Ascending aorta (tissue), 2 donors: ENCODE data around the gene PCED1B. TPM values are rescaled to one million over a fixed set of nuclear protein-coding genes. Genes with fewer than 3 reads are reported as not detected.

ENCODE experiments used
- DNase-seq, 2 donors: peaks; one replicate each; pipeline ENCODE4 v3.0.0-alpha.2; 2019; ENCODE audit warnings: low spot score in 2 of 2
- H3K27ac ChIP-seq, 2 donors: fragments of 200-600 bp; sonication (generic); one replicate each; pipeline ENCODE4 v1.5.1; 2016 to 2017; ENCODE audit warnings: mild to moderate bottlenecking in 1 of 2
- H3K27me3 ChIP-seq: fragments of 200-600 bp; sonication (generic); one replicate; pipeline ENCODE4 v1.5.1; 2017
- H3K36me3 ChIP-seq, 2 donors: fragments of 200-600 bp; sonication (generic); one replicate each; pipeline ENCODE4 v1.5.1; 2016
- H3K4me1 ChIP-seq, 2 donors: fragments of 200-600 bp; sonication (generic); one replicate each; pipeline ENCODE4 v1.5.1; 2016 to 2017; ENCODE audit warnings: mild to moderate bottlenecking in 1 of 2
- H3K4me3 ChIP-seq, 2 donors: fragments of 200-600 bp; sonication (generic); one replicate each; pipeline ENCODE4 v1.5.1; 2016 to 2017; ENCODE audit warnings: mild to moderate bottlenecking in 1 of 2
- H3K9me3 ChIP-seq, 2 donors: fragments of 200-600 bp; sonication (generic); one replicate each; pipeline ENCODE4 v1.5.1; 2016
- intact Hi-C: fragments of 100-400 bp; cut with DNase I; formaldehyde crosslinking; loops from one replicate; pipeline ENCODE4 v1.15.1; 2023
- total RNA-seq: library from RNA; depleted of rRNA; stranded (reverse); fragments of >200 nt; gene quantifications from one replicate; pipeline ENCODE4 v1.1.0, GENCODE V29; 2016
- TF ChIP-seq, protein P1 (sequence below), 3 experiments: fragments of 200-600 bp in 2 of 3; fragments of 450-650 bp in 1 of 3; sonication (generic) in 2 of 3; IDR thresholded peaks; one replicate each; pipeline ENCODE4 v1.5.1; 2016 to 2019; ENCODE audit warnings: antibody characterized with exemption in 3 of 3, mild to moderate bottlenecking in 1 of 3, moderate library complexity in 1 of 3

The PCED1B gene
- total RNA-seq, 1 donor from 2014 or later = 1.5 TPM

DNA sequence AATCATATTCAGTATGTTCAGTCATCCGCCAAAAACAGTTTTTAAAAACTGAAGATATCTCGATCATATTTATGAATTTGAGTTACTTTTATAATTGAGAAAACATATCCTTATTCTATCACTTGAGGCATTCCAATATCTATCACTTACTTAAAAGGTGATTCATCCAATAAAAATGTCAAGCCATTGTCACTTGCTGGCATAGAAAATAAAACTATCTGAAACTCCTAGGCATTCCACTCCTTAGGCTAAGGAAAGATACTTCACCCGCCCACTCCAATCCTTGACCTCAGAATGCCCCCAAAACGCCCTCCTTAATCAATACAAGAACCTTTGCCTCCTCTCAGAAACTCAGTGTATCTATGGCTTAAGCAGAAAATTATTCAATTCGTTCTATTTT lies 51.6 kb downstream of the PCED1B start:
- intact Hi-C loops = no loop called here
- H3K36me3 ChIP-seq = no peaks in the 10 kb centered on the region
- H3K27ac ChIP-seq = no peak overlapping the region
- TF ChIP-seq, protein P1, sequence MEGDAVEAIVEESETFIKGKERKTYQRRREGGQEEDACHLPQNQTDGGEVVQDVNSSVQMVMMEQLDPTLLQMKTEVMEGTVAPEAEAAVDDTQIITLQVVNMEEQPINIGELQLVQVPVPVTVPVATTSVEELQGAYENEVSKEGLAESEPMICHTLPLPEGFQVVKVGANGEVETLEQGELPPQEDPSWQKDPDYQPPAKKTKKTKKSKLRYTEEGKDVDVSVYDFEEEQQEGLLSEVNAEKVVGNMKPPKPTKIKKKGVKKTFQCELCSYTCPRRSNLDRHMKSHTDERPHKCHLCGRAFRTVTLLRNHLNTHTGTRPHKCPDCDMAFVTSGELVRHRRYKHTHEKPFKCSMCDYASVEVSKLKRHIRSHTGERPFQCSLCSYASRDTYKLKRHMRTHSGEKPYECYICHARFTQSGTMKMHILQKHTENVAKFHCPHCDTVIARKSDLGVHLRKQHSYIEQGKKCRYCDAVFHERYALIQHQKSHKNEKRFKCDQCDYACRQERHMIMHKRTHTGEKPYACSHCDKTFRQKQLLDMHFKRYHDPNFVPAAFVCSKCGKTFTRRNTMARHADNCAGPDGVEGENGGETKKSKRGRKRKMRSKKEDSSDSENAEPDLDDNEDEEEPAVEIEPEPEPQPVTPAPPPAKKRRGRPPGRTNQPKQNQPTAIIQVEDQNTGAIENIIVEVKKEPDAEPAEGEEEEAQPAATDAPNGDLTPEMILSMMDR (IDR thresholded peaks at IDR 0.05) = no peak
- H3K4me1 ChIP-seq = no peaks in the 10 kb centered on the region
- no peak for DNase-seq
- H3K9me3 ChIP-seq = no peaks in the 10 kb centered on the region
- H3K27me3 ChIP-seq = no peaks in the 10 kb centered on the region
- no peak overlapping the region for H3K4me3 ChIP-seq

DNA sequence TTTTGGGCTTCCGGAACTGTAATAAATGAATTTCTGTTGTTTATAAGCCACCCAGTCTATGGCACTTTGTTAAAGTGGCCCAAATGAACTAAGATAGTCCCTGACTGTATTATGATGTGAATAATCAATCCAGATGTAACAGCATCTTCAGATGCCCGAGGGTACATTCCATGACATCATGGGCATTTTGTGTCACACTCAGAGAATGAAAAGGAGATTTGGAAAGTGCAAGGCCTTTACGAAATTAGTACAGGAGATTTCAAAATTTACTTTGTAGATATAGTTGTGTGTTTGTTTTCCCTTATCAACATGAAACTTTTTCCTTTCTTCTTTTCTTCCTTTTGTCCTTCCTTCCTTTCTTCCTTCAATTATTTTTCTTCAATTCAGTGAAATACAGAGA lies 54.6 kb downstream of the PCED1B start:
- H3K36me3 ChIP-seq = no peaks in the 10 kb centered on the region
- H3K4me1 ChIP-seq = peaks cover 0 to 8% of the 10 kb centered on the region in 2 donors
- H3K4me3 ChIP-seq = no peak overlapping the region
- no peak overlapping the region for H3K27ac ChIP-seq
- intact Hi-C loops = no loop called here
- H3K27me3 ChIP-seq = no peaks in the 10 kb centered on the region
- DNase-seq = no peak
- no peaks in the 10 kb centered on the region for H3K9me3 ChIP-seq
- TF ChIP-seq, protein P1 (IDR thresholded peaks at IDR 0.05) = no peak

DNA sequence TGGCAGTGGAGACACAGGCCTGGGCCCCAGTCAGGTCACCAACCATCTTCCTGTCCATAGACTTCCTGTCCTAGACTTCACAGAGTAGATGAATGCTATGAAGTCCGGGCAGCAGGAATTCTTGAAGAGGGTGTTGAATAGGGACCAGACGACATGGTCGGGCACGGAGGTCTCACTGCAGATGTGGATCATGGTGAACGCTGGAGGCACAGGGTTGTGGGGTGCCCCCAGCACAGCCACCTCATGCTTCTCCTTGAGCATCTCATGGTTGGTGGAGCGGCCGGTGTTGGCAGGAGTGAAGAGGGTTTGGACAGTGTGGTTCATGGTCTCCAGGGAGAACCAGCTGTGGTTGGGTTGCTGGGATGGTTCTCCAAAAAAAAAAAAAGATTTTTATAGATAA lies 56.2 kb downstream of the PCED1B start:
- Histone ChIP-seq H3K4me3 (no peak overlapping the region), H3K4me1 (peaks cover 0 to 8% of the 10 kb centered on the region in 2 donors), H3K36me3 (no peaks in the 10 kb centered on the region), H3K9me3 (no peaks in the 10 kb centered on the region), H3K27ac (no peak overlapping the region), H3K27me3 (no peaks in the 10 kb centered on the region)
- TF ChIP-seq, protein P1 (IDR thresholded peaks at IDR 0.05) = no peak
- intact Hi-C loops = no loop called here
- no peak for DNase-seq

DNA sequence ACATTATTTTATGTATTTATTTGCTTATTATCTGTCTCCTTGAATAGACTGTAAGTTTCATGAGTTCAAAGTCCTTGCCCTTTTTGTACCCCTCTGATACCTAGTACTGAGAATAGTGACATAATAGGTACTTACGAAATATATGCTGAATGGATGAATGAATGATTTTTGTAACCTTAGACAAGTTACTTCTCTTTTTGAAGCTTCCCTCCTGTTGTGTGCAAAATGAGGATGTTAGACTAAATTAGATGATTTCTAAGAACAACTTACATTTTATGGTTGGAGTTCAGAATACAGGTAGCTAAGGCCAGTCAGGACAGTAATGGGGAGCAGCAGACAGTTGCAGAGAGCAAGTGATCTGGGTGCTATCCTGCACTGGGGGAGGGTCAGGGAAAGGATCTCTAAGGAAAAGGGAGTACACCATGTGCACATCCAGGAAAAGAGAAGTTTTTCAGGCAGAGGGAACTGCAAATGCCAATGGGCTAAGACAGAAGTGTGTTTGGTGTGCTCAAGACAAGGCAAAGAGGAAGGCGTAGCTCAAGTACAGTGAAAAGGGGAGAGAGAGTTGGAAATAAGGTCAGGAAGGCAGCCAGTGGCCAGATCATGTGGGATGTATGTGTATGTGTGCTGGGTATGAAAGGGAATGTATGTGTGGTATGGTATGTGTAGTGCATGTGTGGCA lies 59.7 kb downstream of the PCED1B start:
- TF ChIP-seq, protein P1 (IDR thresholded peaks at IDR 0.05) = no peak
- no peaks in the 10 kb centered on the region for H3K36me3 ChIP-seq
- peaks cover 0 to 8% of the 10 kb centered on the region in 2 donors for H3K4me1 ChIP-seq
- no peak overlapping the region for H3K4me3 ChIP-seq
- H3K27me3 ChIP-seq = no peaks in the 10 kb centered on the region
- H3K27ac ChIP-seq = peak overlapping the region in 1 of 2 donors; percentile 40
- DNase-seq = no peak
- intact Hi-C loops = no loop called here
- H3K9me3 ChIP-seq = no peaks in the 10 kb centered on the region

DNA sequence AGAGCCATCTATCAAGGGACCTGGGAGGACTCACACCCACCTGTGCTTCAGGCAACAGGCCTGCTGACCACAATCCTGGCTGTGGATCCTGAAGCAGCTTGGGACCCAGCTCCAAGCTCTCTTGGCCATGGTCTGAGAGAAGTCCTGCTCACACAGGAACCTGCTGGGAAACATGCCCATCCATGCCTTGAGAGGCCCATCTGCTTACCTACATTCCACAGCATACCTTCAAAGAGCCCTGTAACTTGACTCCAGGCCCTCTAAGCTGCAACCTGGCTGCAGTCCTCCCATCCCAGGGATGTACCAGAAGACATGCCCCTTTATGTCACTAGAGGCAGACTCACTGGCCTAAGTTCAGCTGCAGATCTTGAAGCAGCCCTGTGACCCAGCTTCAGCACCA lies 62.0 kb downstream of the PCED1B start:
- intact Hi-C loops = no loop called here

More for the DNA sequence above, 62.0 kb downstream of the PCED1B start:
- DNase-seq = no peak
- TF ChIP-seq, protein P1 (IDR thresholded peaks at IDR 0.05) = no peak
- peaks cover 0 to 8% of the 10 kb centered on the region in 2 donors for H3K4me1 ChIP-seq
- no peaks in the 10 kb centered on the region for H3K9me3 ChIP-seq
- H3K27ac ChIP-seq = no peak overlapping the region
- H3K36me3 ChIP-seq = no peaks in the 10 kb centered on the region
- no peak overlapping the region for H3K4me3 ChIP-seq
- H3K27me3 ChIP-seq = no peaks in the 10 kb centered on the region
